K562 (cell line): ENCODE data around the gene PCDHGB7. TPM values are rescaled to one million over a fixed set of nuclear protein-coding genes. Genes with fewer than 3 reads are reported as not detected.

Experiments
- E2F1 ChIP-seq: sonication (generic); formaldehyde crosslinking; IDR thresholded peaks from 2 replicates; pipeline ENCODE4 v1.8.1; 2023; ENCODE audit warnings: mild to moderate bottlenecking, missing genetic modification reagents, moderate library complexity
- HNRNPK ChIP-seq: fragments of 200-400 bp; formaldehyde crosslinking; IDR thresholded peaks from one replicate; pipeline ENCODE4 v1.6.1; 2018; ENCODE audit warnings: mild to moderate bottlenecking, low read depth, low read length; ENCODE audit not compliant: poor library complexity, severe bottlenecking
- MCM3 ChIP-seq: fragments of 450-650 bp; IDR thresholded peaks from 2 replicates; pipeline ENCODE4 v1.6.1; 2016
- RERE ChIP-seq: sonication (generic); formaldehyde crosslinking; IDR thresholded peaks from 2 replicates; pipeline ENCODE4 v1.8.0; 2023; ENCODE audit warnings: missing genetic modification reagents, mild to moderate bottlenecking, borderline replicate concordance
- SIN3B ChIP-seq: fragments of 450-650 bp; IDR thresholded peaks from 2 replicates; pipeline ENCODE4 v1.6.1; 2017; ENCODE audit warnings: low read depth, mild to moderate bottlenecking, moderate library complexity
- SMARCA4 ChIP-seq: fragments of 450-650 bp; IDR thresholded peaks from 2 replicates; pipeline ENCODE4 v1.6.1; 2016
- ZBTB11 ChIP-seq, 3 experiments: fragments of 200-800 bp in 1 of 3; fragments of 250-450 bp in 1 of 3; fragments of 450-650 bp in 1 of 3; sonication (Bioruptor Pico) in 1 of 3; sonication (Bioruptor generic) in 1 of 3; formaldehyde crosslinking in 1 of 3; IDR thresholded peaks; 2 replicates each; pipeline versions ENCODE4 v1.6.1 to v1.8.0; 2016 to 2022; ENCODE audit warnings: mild to moderate bottlenecking in 2 of 3, missing genetic modification characterization in 2 of 3, missing compliant biosample characterization in 1 of 3, moderate library complexity in 1 of 3
- ZNF324 ChIP-seq: fragments of 250-450 bp; sonication (Bioruptor Pico); IDR thresholded peaks from 2 replicates; pipeline ENCODE4 v1.4.0; 2020; ENCODE audit warnings: mild to moderate bottlenecking
- ZNF644 ChIP-seq: fragments of 200-800 bp; sonication (Bioruptor generic); IDR thresholded peaks from 2 replicates; pipeline ENCODE4 v1.6.1; 2016; ENCODE audit warnings: low read depth, missing genetic modification characterization, missing compliant biosample characterization
- polyA plus RNA-seq, 8 experiments: library from polyadenylated mRNA; depleted of rRNA in 4 of 8; stranded (reverse) in 5 of 8; unstranded in 3 of 8; fragments of >200 nt; fragmentation: Nextera tagmentation in 2 of 8; fragmentation: Illumina TruSeq in 1 of 8; extraction: Ambion mirVana in 2 of 8; extraction: Trizol in 1 of 8; gene quantifications; 2 replicates each; pipeline versions ENCODE4 v1.2.1 to v1.2.3, GENCODE V29; 2011 to 2014; ENCODE audit warnings: inconsistent platforms in 1 of 8, missing spikeins in 1 of 8
- total RNA-seq, 7 experiments: library from RNA; depleted of rRNA in 6 of 7; stranded (reverse); fragments of >200 nt in 6 of 7; fragmentation: Illumina TruSeq in 2 of 7; extraction: Trizol in 2 of 7; gene quantifications; 2 replicates each; pipeline versions ENCODE4 v1.2.1 to v1.2.3, GENCODE V29; 2011 to 2021; ENCODE audit warnings: low replicate concordance in 1 of 7

Gene PCDHGB7
- total and polyA plus RNA-seq, 9 of the 15 experiments (the other 6 are each of a cell fraction or from before 2014, with no cell fraction given): 0.09 TPM; not detected in 8

GRCh38 chr5:141439411-141440141 is 22.1 kb downstream of the PCDHGB7 start (continued):
- TF ChIP-seq RERE (no peak), ZNF324 (no peak), SMARCA4 (no peak), ZNF644 (tag) (no peak), MCM3 (no peak), HNRNPK (no peak), ZBTB11 (CRISPR knock-in tag; IDR thresholded peaks at IDR 0.05) (no peak), SIN3B (no peak), E2F1 (CRISPR knock-in tag) (no peak)
